Panc1 (cell line): Measurements from ENCODE around the gene MLNR. TPM values are rescaled to one million over a fixed set of nuclear protein-coding genes. Genes with fewer than 3 reads are reported as not detected.

Experiments
- ATAC-seq: fragments of 200-7000 bp; cut with Tn5 transposase; 2 replicates; pipeline ENCODE4 v1.9.1; 2020; ENCODE audit warnings: mild to moderate bottlenecking, moderate library complexity
- BruUV-seq: library from RNA; stranded (reverse); fragments of 400-500 nt; replicated peaks from 2 replicates; lab custom pipeline; 2021; lab: Mats Ljungman, UMichigan
- CTCF ChIA-PET: fragments of 300-600 bp; sonication (Branson Sonifier 250); formaldehyde crosslinking; loops from one replicate; lab custom pipeline; 2022; ENCODE audit warnings: antibody characterized with exemption; lab: Charles Lee
- POLR2A ChIA-PET: fragments of 300-600 bp; sonication (Branson Sonifier 250); formaldehyde crosslinking; loops from one replicate; lab custom pipeline; 2022; ENCODE audit warnings: antibody characterized with exemption; lab: Charles Lee
- DNase-seq: peaks from one replicate; pipeline ENCODE4 v3.0.0-alpha.2; 2010; ENCODE audit warnings: low read depth, low spot score
- H3K27ac ChIP-seq: 2 replicates; pipeline ENCODE4 v1.5.1; 2011; ENCODE audit warnings: mild to moderate bottlenecking, low read length, inconsistent platforms
- H3K27me3 ChIP-seq: fragments of 200-500 bp; sonication (Bioruptor generic); 2 replicates; pipeline ENCODE4 v1.6.0; 2014; ENCODE audit warnings: low read length, inconsistent platforms; ENCODE audit not compliant: control insufficient read depth, insufficient read depth
- H3K36me3 ChIP-seq: fragments of 200-500 bp; sonication (Bioruptor generic); 2 replicates; pipeline ENCODE4 v1.5.1; 2014; ENCODE audit warnings: inconsistent platforms, mild to moderate bottlenecking, low read length, moderate library complexity; ENCODE audit not compliant: control insufficient read depth, insufficient read depth
- H3K4me1 ChIP-seq: 2 replicates; pipeline ENCODE4 v1.5.1; 2011; ENCODE audit warnings: inconsistent platforms, mild to moderate bottlenecking, low read length, moderate library complexity; ENCODE audit not compliant: control insufficient read depth, insufficient read depth
- H3K4me3 ChIP-seq, 2 experiments: 2 replicates each; pipeline ENCODE4 v1.5.1; 2011 to 2012; ENCODE audit warnings: low read depth in 2 of 2, low read length in 2 of 2, mild to moderate bottlenecking in 2 of 2, inconsistent platforms in 1 of 2, moderate library complexity in 1 of 2
- H3K9me3 ChIP-seq: fragments of 200-500 bp; sonication (Bioruptor generic); 2 replicates; pipeline ENCODE4 v1.5.1; 2014; ENCODE audit warnings: low read depth, mild to moderate bottlenecking, inconsistent platforms, low read length, moderate library complexity; ENCODE audit not compliant: control insufficient read depth, insufficient read depth
- POLR2AphosphoS5 ChIP-seq: IDR thresholded peaks from 2 replicates; pipeline ENCODE4 v1.6.1; 2012; ENCODE audit warnings: mild to moderate bottlenecking, low read depth, low read length, moderate library complexity
- REST ChIP-seq, 2 experiments: IDR thresholded peaks; 2 replicates each; pipeline ENCODE4 v1.6.1; 2011 to 2012; ENCODE audit warnings: low read depth in 2 of 2, control low read depth in 1 of 2, low read length in 1 of 2, mild to moderate bottlenecking in 1 of 2, moderate library complexity in 1 of 2; ENCODE audit not compliant: insufficient read depth in 1 of 2
- SIN3A ChIP-seq: IDR thresholded peaks from 2 replicates; pipeline ENCODE4 v1.6.1; 2012; ENCODE audit warnings: low read depth, mild to moderate bottlenecking, low read length, moderate library complexity, borderline replicate concordance; ENCODE audit not compliant: insufficient read depth
- TCF7L2 ChIP-seq: IDR thresholded peaks from 2 replicates; pipeline ENCODE4 v1.6.1; 2011; ENCODE audit warnings: mild to moderate bottlenecking, low read depth, low read length, inconsistent platforms
- in situ Hi-C: cut with HindIII; loops from 2 replicates; pipeline ENCODE4 v1.10.0; 2016; ENCODE audit warnings: low sequenced_read_pairs, low pct_unique_long_range_greater_than_20kb
- intact Hi-C: fragments of 100-400 bp; cut with micrococcal nuclease; formaldehyde crosslinking; loops from one replicate; pipeline ENCODE4 v1.10.0; 2022; ENCODE audit not compliant: unreplicated experiment
- total RNA-seq: library from RNA; stranded (reverse); gene quantifications from one replicate; pipeline ENCODE4 v1.2.1, GENCODE V29; 2021; ENCODE audit not compliant: unreplicated experiment
- TF ChIP-seq, protein P1 (sequence below): fragments of 450-650 bp; IDR thresholded peaks from 2 replicates; pipeline ENCODE4 v1.5.1; 2017; ENCODE audit warnings: mild to moderate bottlenecking

Gene MLNR
- total RNA-seq, 1 experiment from 2014 or later: 0.62 TPM

DNA sequence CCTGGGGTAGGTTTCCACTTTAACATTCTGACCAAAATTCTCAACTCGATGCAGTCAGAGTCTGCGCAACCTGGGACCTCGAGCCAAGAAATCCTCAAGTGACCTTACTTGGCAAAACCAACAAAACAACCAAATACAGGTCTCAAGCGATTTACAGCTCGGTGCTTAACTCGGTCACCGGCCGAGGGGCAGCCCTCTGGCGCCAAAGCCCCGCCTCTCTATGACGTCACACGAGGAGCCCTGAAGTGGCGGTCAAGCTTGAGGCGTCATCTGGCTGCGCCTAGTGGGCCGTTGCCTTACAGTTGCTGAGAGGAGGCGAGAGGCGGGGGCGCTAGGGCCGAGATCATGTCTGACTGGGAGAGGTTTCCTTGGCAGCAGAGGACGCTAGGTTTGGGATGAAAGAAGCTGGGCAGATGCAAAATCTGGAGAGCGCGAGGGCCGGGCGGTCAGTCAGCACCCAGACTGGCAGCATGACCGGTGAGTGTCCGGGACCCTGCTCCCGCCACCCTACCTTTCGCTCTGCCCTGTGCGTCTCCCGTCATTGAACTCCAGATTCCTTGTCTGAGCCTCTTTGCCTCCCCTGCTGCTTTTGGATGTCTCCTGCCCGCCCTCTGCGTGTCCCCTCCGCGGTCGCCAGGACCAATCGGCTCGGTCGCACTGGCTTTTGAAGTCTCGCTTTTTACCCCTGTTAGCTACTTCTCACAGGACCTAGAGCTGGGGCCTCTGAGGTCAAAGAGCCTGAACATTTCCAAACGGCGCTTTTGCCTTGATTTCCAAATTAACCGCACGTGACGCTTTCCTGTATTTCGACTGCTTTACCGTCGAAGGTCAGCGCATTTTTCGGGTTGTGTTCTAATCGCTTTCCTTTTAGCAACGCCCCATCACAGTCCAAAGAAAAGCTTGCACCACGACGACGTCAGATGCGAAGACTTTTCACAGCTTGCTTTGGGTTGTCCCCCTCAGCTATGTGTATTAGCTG is 27.8 kb downstream of the MLNR start, which contains the start of gene CDADC1:
CDADC1 (plus strand) TSS at position 283 of the 979 bp plus-strand sequence; CDS start at position 396, 113 bp downstream.
- in situ Hi-C loops (no loop called here), intact Hi-C loops (no loop called here)
- Histone ChIP-seq H3K27ac (peak within 1 kb of the TSS; percentile 85), H3K27me3 (no peaks in the 10 kb centered on the region), H3K36me3 (peaks cover 4% of the 10 kb centered on the region), H3K4me3 (peak within 1 kb of the TSS; percentile 92 to 95), H3K9me3 (no peaks in the 10 kb centered on the region), H3K4me1 (no peaks in the 10 kb centered on the region; the same call in 1 of the 2 replicates)
- ATAC-seq (peak; percentile 98), DNase-seq (peak; percentile 55)
- no TSS peak for BruUV-seq
- peak; percentile 76 for TF ChIP-seq TCF7L2
- no peak; a peak in 1 of 4 replicates for TF ChIP-seq REST (IDR thresholded peaks at IDR 0.05; ENCODE audit: insufficient read depth in 1 of 2, low read depth in 2 of 2, low read length in 1 of 2)
- TF ChIP-seq POLR2AphosphoS5: peak; percentile 76
- peak; percentile 82; the same call in 1 of the 2 replicates for TF ChIP-seq SIN3A
- CTCF ChIA-PET: no interaction called here
- POLR2A ChIA-PET: interaction anchor here (0.7 kb wide), 1 partner anchor 1013 kb away, joined by 6 read pairs; no protein-coding TSS in a partner anchor

DNA sequence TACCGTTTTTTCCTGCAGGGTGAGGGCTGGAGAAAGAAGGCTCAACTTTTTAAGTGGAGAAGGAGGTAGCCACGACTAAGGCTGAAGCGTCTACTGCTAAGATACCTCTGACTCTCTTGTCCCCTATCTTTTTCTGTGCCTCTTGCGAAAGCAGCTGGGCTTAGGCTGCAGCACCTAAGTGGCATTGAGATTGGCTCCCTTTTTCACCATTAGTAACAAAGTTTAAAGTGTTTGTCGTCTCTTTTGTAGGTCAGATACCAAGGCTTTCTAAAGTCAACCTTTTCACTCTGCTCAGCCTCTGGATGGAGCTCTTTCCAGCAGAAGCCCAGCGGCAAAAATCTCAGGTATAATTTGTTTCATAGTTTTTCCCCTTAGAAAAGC is 28.5 kb downstream of the MLNR start:
- intact Hi-C loops (no loop called here), in situ Hi-C loops (no loop called here)
- Histone ChIP-seq H3K27me3 (no peaks in the 10 kb centered on the region), H3K4me3 (peak overlapping the region; percentile 92 to 95), H3K9me3 (no peaks in the 10 kb centered on the region), H3K4me1 (no peaks in the 10 kb centered on the region; the same call in 1 of the 2 replicates), H3K27ac (peak overlapping the region; percentile 85), H3K36me3 (peaks cover 4% of the 10 kb centered on the region)
- POLR2A ChIA-PET: no interaction called here
- ATAC-seq: no peak; the same call in 1 of the 2 replicates
- TF ChIP-seq SIN3A: no peak
- no peak for TF ChIP-seq REST (IDR thresholded peaks at IDR 0.05; ENCODE audit: insufficient read depth in 1 of 2, low read depth in 2 of 2, low read length in 1 of 2)
- TF ChIP-seq, protein P1, sequence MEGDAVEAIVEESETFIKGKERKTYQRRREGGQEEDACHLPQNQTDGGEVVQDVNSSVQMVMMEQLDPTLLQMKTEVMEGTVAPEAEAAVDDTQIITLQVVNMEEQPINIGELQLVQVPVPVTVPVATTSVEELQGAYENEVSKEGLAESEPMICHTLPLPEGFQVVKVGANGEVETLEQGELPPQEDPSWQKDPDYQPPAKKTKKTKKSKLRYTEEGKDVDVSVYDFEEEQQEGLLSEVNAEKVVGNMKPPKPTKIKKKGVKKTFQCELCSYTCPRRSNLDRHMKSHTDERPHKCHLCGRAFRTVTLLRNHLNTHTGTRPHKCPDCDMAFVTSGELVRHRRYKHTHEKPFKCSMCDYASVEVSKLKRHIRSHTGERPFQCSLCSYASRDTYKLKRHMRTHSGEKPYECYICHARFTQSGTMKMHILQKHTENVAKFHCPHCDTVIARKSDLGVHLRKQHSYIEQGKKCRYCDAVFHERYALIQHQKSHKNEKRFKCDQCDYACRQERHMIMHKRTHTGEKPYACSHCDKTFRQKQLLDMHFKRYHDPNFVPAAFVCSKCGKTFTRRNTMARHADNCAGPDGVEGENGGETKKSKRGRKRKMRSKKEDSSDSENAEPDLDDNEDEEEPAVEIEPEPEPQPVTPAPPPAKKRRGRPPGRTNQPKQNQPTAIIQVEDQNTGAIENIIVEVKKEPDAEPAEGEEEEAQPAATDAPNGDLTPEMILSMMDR: peak; percentile 46
- TF ChIP-seq TCF7L2: no peak
- no TSS peak for BruUV-seq
- CTCF ChIA-PET: no interaction called here
- DNase-seq: no peak
